Left ventricle myocardium inferior (tissue), 1 donor: ENCODE results near the gene PRLR. TPM values are rescaled to one million over a fixed set of nuclear protein-coding genes. Genes with fewer than 3 reads are reported as not detected.

ENCODE experiments used
- DNase-seq: peaks from one replicate; pipeline ENCODE4 v3.0.0-alpha.2; 2020
- H3K27ac ChIP-seq: fragments of 200-600 bp; replicated peaks from 2 replicates; pipeline ENCODE4 v1.8.0; 2021
- H3K27me3 ChIP-seq: fragments of 200-600 bp; 2 replicates; pipeline ENCODE4 v1.8.0; 2021; ENCODE audit warnings: low read depth
- H3K36me3 ChIP-seq: fragments of 200-600 bp; 2 replicates; pipeline ENCODE4 v1.8.0; 2021
- H3K4me1 ChIP-seq: fragments of 200-600 bp; 2 replicates; pipeline ENCODE4 v1.8.0; 2021
- H3K4me3 ChIP-seq: fragments of 200-600 bp; 2 replicates; pipeline ENCODE4 v1.8.0; 2021; ENCODE audit warnings: mild to moderate bottlenecking, moderate library complexity
- H3K9me3 ChIP-seq: fragments of 200-600 bp; replicated peaks from 2 replicates; pipeline ENCODE4 v1.8.0; 2021
- CTCF ChIP-seq: fragments of 200-600 bp; IDR thresholded peaks from 2 replicates; pipeline ENCODE4 v1.8.0; 2021; ENCODE audit warnings: antibody characterized with exemption, mild to moderate bottlenecking, borderline replicate concordance
- intact Hi-C: fragments of 100-400 bp; cut with micrococcal nuclease; formaldehyde crosslinking; loops from one replicate; pipeline ENCODE4 v1.11.0; 2022
- total RNA-seq: library from RNA; stranded (reverse); fragmentation: NEBNext Ultra II Directional; extraction: Animal tissue kit (Norgen Biotek cat#: 25700); gene quantifications from one replicate; pipeline ENCODE4 v1.2.1, GENCODE V29; 2021
- donor health status: DM: no; HTN: yes; CAD: no; lungs with severe emphysema.

PRLR gene
- total RNA-seq, 1 donor from 2014 or later, result 0.66 TPM

- H3K4me1 ChIP-seq, result no peaks in the 10 kb centered on the region
- H3K36me3 ChIP-seq, result no peaks in the 10 kb centered on the region
- TF ChIP-seq CTCF, result no peak
- no peaks in the 10 kb centered on the region for H3K27me3 ChIP-seq
- no peak for DNase-seq
- no peaks in the 10 kb centered on the region for H3K9me3 ChIP-seq
- no peak overlapping the region for H3K27ac ChIP-seq
- no peak overlapping the region for H3K4me3 ChIP-seq
- intact Hi-C loops, result no loop called here
Measured at GRCh38 chr5:35263266-35263877, 33.1 kb upstream of the PRLR start.

- Histone ChIP-seq H3K4me1 (no peaks in the 10 kb centered on the region), H3K27me3 (no peaks in the 10 kb centered on the region), H3K36me3 (no peaks in the 10 kb centered on the region), H3K27ac (no peak overlapping the region), H3K9me3 (peaks cover 27% of the 10 kb centered on the region), H3K4me3 (no peak overlapping the region)
- no peak for DNase-seq
- TF ChIP-seq CTCF, result no peak
- intact Hi-C loops, result no loop called here
Measured at GRCh38 chr5:35253582-35253981, 23.3 kb upstream of the PRLR start.

- H3K36me3 ChIP-seq, result no peaks in the 10 kb centered on the region
- no peaks in the 10 kb centered on the region for H3K27me3 ChIP-seq
- no peaks in the 10 kb centered on the region for H3K4me1 ChIP-seq
- intact Hi-C loops, result no loop called here
- no peak overlapping the region for H3K27ac ChIP-seq
- no peak overlapping the region for H3K4me3 ChIP-seq
- DNase-seq, result no peak
- TF ChIP-seq CTCF, result no peak
- peaks cover 27% of the 10 kb centered on the region for H3K9me3 ChIP-seq
Measured at GRCh38 chr5:35252963-35253362, 22.7 kb upstream of the PRLR start.

GRCh38 chr5:35248843-35249780, 18.8 kb upstream of the PRLR start:
- H3K9me3 ChIP-seq, result peaks cover 19% of the 10 kb centered on the region
- peak overlapping the region; percentile 35 for H3K4me3 ChIP-seq
- no peaks in the 10 kb centered on the region for H3K36me3 ChIP-seq
- H3K27me3 ChIP-seq, result peaks cover 3% of the 10 kb centered on the region
- TF ChIP-seq CTCF, result no peak
- intact Hi-C loops, result no loop called here
- H3K4me1 ChIP-seq, result peaks cover 10% of the 10 kb centered on the region
- no peak for DNase-seq
- peak overlapping the region; percentile 30 for H3K27ac ChIP-seq

- H3K36me3 ChIP-seq, result no peaks in the 10 kb centered on the region
- H3K9me3 ChIP-seq, result peaks cover 5% of the 10 kb centered on the region
- peaks cover 10% of the 10 kb centered on the region for H3K4me1 ChIP-seq
- H3K4me3 ChIP-seq, result no peak overlapping the region
- no peak for DNase-seq
- intact Hi-C loops, result no loop called here
- H3K27me3 ChIP-seq, result peaks cover 9% of the 10 kb centered on the region
- H3K27ac ChIP-seq, result peak overlapping the region; percentile 47
- no peak for TF ChIP-seq CTCF
Measured at GRCh38 chr5:35247648-35248034, 17.4 kb upstream of the PRLR start.
